MCF 10A (cell line): Measurements from ENCODE around the gene FGF18. TPM values are rescaled to one million over a fixed set of nuclear protein-coding genes. Genes with fewer than 3 reads are reported as not detected.

ENCODE experiments used
- BruUV-seq: library from RNA; stranded (reverse); fragments of 400-500 nt; replicated peaks from 2 replicates; lab custom pipeline; 2021; lab: Mats Ljungman, UMichigan
- CTCF ChIA-PET: fragments of 300-600 bp; sonication (Branson Sonifier 250); formaldehyde crosslinking; extraction: SDS; loops from one replicate; lab custom pipeline; 2021; ENCODE audit warnings: antibody characterized with exemption, inconsistent platforms; lab: Yijun Ruan, JAX
- POLR2A ChIA-PET: fragments of 300-600, 350-650 bp; sonication (Branson Sonifier 250); formaldehyde crosslinking; extraction: SDS; loops from one replicate; lab custom pipeline; 2020; ENCODE audit warnings: antibody characterized with exemption, inconsistent platforms; lab: Yijun Ruan, JAX
- DNase-seq: peaks from one replicate; pipeline ENCODE4 v3.0.0-alpha.2; 2018; ENCODE audit not compliant: unreplicated experiment
- H3K27ac Mint-ChIP-seq: one replicate; pipeline ENCODE4 v1.8.0; 2022; ENCODE audit warnings: mild to moderate bottlenecking, low read depth, mixed read lengths; ENCODE audit not compliant: unreplicated experiment
- H3K27me3 Mint-ChIP-seq: one replicate; pipeline ENCODE4 v1.8.0; 2022; ENCODE audit warnings: mixed read lengths; ENCODE audit not compliant: insufficient read depth, unreplicated experiment
- H3K36me3 Mint-ChIP-seq: one replicate; pipeline ENCODE4 v1.8.0; 2022; ENCODE audit warnings: mild to moderate bottlenecking, moderate library complexity, mixed read lengths; ENCODE audit not compliant: insufficient read depth, unreplicated experiment
- H3K4me1 Mint-ChIP-seq: one replicate; pipeline ENCODE4 v1.8.0; 2022; ENCODE audit warnings: mixed read lengths; ENCODE audit not compliant: insufficient read depth, unreplicated experiment
- H3K4me3 Mint-ChIP-seq: one replicate; pipeline ENCODE4 v1.8.0; 2022; ENCODE audit warnings: mild to moderate bottlenecking, moderate library complexity, mixed read lengths; ENCODE audit not compliant: unreplicated experiment
- H3K9me3 Mint-ChIP-seq: one replicate; pipeline ENCODE4 v1.8.0; 2022; ENCODE audit warnings: mixed read lengths; ENCODE audit not compliant: unreplicated experiment
- intact Hi-C: fragments of 100-400 bp; cut with micrococcal nuclease; formaldehyde crosslinking; loops from 2 replicates; pipeline ENCODE4 v1.14.1; 2022
- total RNA-seq: library from RNA; stranded (reverse); gene quantifications from 2 replicates; pipeline ENCODE4 v1.2.3, GENCODE V29; 2022
- TF ChIP-seq, protein P1 (sequence below): fragments of 200-600 bp; IDR thresholded peaks from one replicate; pipeline ENCODE4 v1.8.0; 2022; ENCODE audit warnings: antibody characterized with exemption, mild to moderate bottlenecking; ENCODE audit not compliant: unreplicated experiment

Gene FGF18
- total RNA-seq, 1 experiment from 2014 or later: not detected

GRCh38 chr5:171435908-171436307 lies 16.5 kb downstream of the FGF18 start:
- intact Hi-C loops: no loop called here
- POLR2A ChIA-PET: no interaction called here
- TF ChIP-seq, protein P1, sequence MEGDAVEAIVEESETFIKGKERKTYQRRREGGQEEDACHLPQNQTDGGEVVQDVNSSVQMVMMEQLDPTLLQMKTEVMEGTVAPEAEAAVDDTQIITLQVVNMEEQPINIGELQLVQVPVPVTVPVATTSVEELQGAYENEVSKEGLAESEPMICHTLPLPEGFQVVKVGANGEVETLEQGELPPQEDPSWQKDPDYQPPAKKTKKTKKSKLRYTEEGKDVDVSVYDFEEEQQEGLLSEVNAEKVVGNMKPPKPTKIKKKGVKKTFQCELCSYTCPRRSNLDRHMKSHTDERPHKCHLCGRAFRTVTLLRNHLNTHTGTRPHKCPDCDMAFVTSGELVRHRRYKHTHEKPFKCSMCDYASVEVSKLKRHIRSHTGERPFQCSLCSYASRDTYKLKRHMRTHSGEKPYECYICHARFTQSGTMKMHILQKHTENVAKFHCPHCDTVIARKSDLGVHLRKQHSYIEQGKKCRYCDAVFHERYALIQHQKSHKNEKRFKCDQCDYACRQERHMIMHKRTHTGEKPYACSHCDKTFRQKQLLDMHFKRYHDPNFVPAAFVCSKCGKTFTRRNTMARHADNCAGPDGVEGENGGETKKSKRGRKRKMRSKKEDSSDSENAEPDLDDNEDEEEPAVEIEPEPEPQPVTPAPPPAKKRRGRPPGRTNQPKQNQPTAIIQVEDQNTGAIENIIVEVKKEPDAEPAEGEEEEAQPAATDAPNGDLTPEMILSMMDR: no peak
- no peaks in the 10 kb centered on the region for H3K9me3 Mint-ChIP-seq
- no peak overlapping the region for H3K27ac Mint-ChIP-seq
- H3K4me1 Mint-ChIP-seq: no peaks in the 10 kb centered on the region
- H3K4me3 Mint-ChIP-seq: no peak overlapping the region
- BruUV-seq: no TSS peak
- CTCF ChIA-PET: interaction anchor here (0.7 to 1.8 kb wide), 4 partner anchors 49 to 476 kb away, joined by 3 to 4 read pairs (median 3); no protein-coding TSS in a partner anchor
- DNase-seq: no peak
- H3K27me3 Mint-ChIP-seq: no peaks in the 10 kb centered on the region
- no peaks in the 10 kb centered on the region for H3K36me3 Mint-ChIP-seq

DNA sequence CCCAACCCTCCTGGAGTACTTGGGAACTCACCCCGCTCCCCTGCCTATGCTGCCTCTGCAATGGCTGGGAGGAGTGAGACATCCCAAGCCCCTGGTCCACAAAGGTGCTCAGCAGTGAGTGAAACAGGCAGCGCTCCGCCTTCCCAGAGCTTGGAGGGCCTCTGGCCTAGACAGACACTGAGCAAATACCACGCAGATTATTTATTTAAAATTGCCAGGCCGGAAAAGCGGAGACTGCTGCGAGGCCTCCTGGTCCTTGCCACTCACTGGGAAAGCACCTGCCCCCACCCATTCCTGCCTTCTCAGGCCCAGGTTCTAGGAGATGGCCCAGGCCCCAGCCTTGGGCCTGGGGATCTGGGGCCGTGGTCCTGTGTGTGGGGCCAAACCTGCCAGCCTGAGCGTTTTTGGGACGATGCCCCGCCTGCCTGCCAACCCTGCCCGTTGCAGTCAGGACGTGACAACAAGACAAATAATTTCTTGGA lies 17.4 kb downstream of the FGF18 start:
- no peaks in the 10 kb centered on the region for H3K4me1 Mint-ChIP-seq
- POLR2A ChIA-PET: interaction anchor here (0.7 kb wide), 1 partner anchor 455 kb away, joined by 3 read pairs; no protein-coding TSS in a partner anchor
- DNase-seq: no peak
- intact Hi-C loops: no loop called here
- no peak overlapping the region for H3K4me3 Mint-ChIP-seq
- no TSS peak for BruUV-seq
- no peak overlapping the region for H3K27ac Mint-ChIP-seq
- no peaks in the 10 kb centered on the region for H3K36me3 Mint-ChIP-seq
- CTCF ChIA-PET: interaction anchor here (0.7 to 1.8 kb wide), 2 partner anchors 472 to 475 kb away, joined by 3 to 4 read pairs; no protein-coding TSS in a partner anchor
- TF ChIP-seq, protein P1: no peak
- H3K9me3 Mint-ChIP-seq: no peaks in the 10 kb centered on the region
- H3K27me3 Mint-ChIP-seq: no peaks in the 10 kb centered on the region

DNA sequence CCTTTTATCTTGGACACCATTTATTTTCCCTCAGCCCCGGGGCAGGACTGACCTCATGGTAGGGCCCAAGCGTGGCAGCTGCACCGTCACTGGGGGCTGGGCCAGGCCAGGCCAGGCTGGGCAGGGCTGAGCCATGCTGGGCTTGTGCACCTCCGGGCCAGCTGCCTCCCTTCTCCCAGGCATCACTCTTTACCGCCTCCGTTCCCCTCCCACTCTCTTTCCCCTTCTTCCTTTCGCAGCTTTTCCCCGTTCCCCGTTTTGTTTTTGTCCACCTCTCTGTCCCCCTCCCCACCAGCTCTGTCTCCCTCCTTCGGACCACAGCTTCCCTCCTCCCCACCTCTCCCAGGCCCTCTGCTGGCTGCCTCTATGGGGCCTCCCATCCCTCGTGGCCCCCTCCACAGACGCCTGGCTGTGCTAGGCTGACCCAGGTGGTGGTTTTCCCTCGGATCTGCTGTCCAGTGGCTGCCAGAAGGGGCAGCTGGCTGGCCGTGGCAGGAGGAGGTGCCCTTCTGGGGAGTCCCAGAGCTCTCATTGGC lies 17.9 kb downstream of the FGF18 start:
- DNase-seq: no peak
- no peak overlapping the region for H3K4me3 Mint-ChIP-seq
- no TSS peak for BruUV-seq
- no peaks in the 10 kb centered on the region for H3K4me1 Mint-ChIP-seq
- no peaks in the 10 kb centered on the region for H3K27me3 Mint-ChIP-seq
- intact Hi-C loops: no loop called here
- POLR2A ChIA-PET: interaction anchor here (0.6 to 0.7 kb wide), 2 partner anchors 213 to 455 kb away, joined by 3 to 5 read pairs; no protein-coding TSS in a partner anchor
- TF ChIP-seq, protein P1: no peak
- H3K36me3 Mint-ChIP-seq: no peaks in the 10 kb centered on the region
- H3K27ac Mint-ChIP-seq: no peak overlapping the region
- CTCF ChIA-PET: interaction anchor here (0.7 to 1.8 kb wide), 3 partner anchors 243 to 475 kb away, joined by 3 to 4 read pairs (median 3); no protein-coding TSS in a partner anchor
- H3K9me3 Mint-ChIP-seq: no peaks in the 10 kb centered on the region

DNA sequence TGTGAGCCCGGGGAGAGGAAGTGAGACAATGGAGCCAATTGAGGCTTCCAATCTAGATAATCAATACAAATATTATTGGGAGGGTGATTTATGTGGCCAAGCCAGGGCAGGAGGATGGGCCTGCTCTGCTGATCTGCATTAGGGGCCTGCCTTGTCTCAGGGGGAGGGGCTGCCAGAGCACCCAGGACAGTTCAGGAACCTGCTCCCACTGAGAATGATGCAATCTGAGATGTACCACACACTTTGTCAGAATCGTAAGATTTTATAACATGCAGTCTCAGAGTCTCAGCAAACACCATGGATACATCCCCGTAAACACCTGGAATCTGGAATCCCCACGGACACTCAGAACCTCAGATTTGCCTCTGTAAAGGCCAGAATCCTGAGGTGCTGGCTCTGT lies 19.3 kb downstream of the FGF18 start:
- BruUV-seq: no TSS peak
- intact Hi-C loops: no loop called here
- peaks cover 2% of the 10 kb centered on the region for H3K36me3 Mint-ChIP-seq
- ChIA-PET CTCF (interaction anchor here (0.9 kb wide), 1 partner anchor 602 kb away, joined by 3 read pairs; no protein-coding TSS in a partner anchor), POLR2A (no interaction called here)
- no peak for DNase-seq
- TF ChIP-seq, protein P1: no peak
- H3K4me1 Mint-ChIP-seq: no peaks in the 10 kb centered on the region
- no peak overlapping the region for H3K27ac Mint-ChIP-seq
- no peak overlapping the region for H3K4me3 Mint-ChIP-seq
- H3K9me3 Mint-ChIP-seq: no peaks in the 10 kb centered on the region
- H3K27me3 Mint-ChIP-seq: no peaks in the 10 kb centered on the region
